Measurements from ENCODE around the gene VDAC2.
"Not testable (repeated sequence)": the region's sequence is repeated elsewhere in the genome, so short reads cannot be mapped to it uniquely, and the experiment has no call there.

The VDAC2 gene
- long read RNA-seq, donor 1, transcript VDAC2-203 (10 exons, 1,557 nt) = major isoform, 86 of 133 reads
- long read RNA-seq, donor 1, partial matches to known transcripts = 45 of 133 reads
- long read RNA-seq, donor 1, other reads (novel, unspliced or antisense) = 0 of 133 reads
- long read RNA-seq, donor 2, transcript VDAC2-203 (10 exons, 1,557 nt) = major isoform, 60 of 93 reads
- long read RNA-seq, donor 2, partial matches to known transcripts = 30 of 93 reads
- long read RNA-seq, donor 2, other reads (novel, unspliced or antisense) = 0 of 93 reads
- long read RNA-seq, donor 3, transcript VDAC2-203 (10 exons, 1,557 nt) = major isoform, 51 of 60 reads
- long read RNA-seq, donor 3, partial matches to known transcripts = 9 of 60 reads
- long read RNA-seq, donor 3, other reads (novel, unspliced or antisense) = 0 of 60 reads
- long read RNA-seq, donor 4, transcript VDAC2-203 (10 exons, 1,557 nt) = major isoform, 88 of 107 reads
- long read RNA-seq, donor 4, partial matches to known transcripts = 18 of 107 reads
- long read RNA-seq, donor 4, other reads (novel, unspliced or antisense) = 0 of 107 reads
- long read RNA-seq, donor 5, transcript VDAC2-203 (10 exons, 1,557 nt) = major isoform, 112 of 128 reads
- long read RNA-seq, donor 5, partial matches to known transcripts = 15 of 128 reads
- long read RNA-seq, donor 5, other reads (novel, unspliced or antisense) = 0 of 128 reads
- long read RNA-seq, donor 6, transcript VDAC2-203 (10 exons, 1,557 nt) = major isoform, 81 of 144 reads
- long read RNA-seq, donor 6, partial matches to known transcripts = 58 of 144 reads
- long read RNA-seq, donor 6, other reads (novel, unspliced or antisense) = 5 of 144 reads
- long read RNA-seq, donor 7, transcript VDAC2-203 (10 exons, 1,557 nt) = major isoform, 142 of 165 reads
- long read RNA-seq, donor 7, partial matches to known transcripts = 21 of 165 reads
- long read RNA-seq, donor 7, other reads (novel, unspliced or antisense) = 0 of 165 reads
- long read RNA-seq, donor 8, transcript VDAC2-203 (10 exons, 1,557 nt) = major isoform, 106 of 140 reads
- long read RNA-seq, donor 8, partial matches to known transcripts = 33 of 140 reads
- long read RNA-seq, donor 8, other reads (novel, unspliced or antisense) = 0 of 140 reads

GRCh38 chr10:75210282-75211006 lies at the start of gene VDAC2:
Gene VDAC2, plus strand, starts transcription at chr10:75210796. Its CDS starts 363 bp downstream, at chr10:75211159.
- DNase-seq = peak; percentile 100

GRCh38 chr10:75165684-75166622 lies 44.6 kb upstream of the VDAC2 start:
- no peak for DNase-seq

DNA sequence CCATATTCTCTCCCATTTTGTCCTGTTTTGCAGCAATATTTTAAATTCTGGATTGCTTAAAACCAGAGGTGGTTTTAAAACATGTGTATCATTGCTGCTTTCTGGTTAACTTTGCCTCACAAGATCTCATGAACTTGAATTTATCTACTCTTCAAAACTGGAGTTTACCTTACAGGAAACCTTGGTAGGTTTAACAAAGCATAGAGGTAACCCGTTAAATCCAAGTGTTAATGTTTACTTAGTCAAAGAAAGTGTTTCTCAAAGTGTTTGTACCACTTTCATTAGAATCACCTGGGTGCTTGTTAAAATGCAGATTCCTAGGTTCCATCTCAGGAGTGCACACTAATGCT lies 44.0 kb upstream of the VDAC2 start:
- DNase-seq = no peak

- DNase-seq = no peak
Observed at GRCh38 chr10:75168275-75168674, 42.3 kb upstream of the VDAC2 start.

DNA sequence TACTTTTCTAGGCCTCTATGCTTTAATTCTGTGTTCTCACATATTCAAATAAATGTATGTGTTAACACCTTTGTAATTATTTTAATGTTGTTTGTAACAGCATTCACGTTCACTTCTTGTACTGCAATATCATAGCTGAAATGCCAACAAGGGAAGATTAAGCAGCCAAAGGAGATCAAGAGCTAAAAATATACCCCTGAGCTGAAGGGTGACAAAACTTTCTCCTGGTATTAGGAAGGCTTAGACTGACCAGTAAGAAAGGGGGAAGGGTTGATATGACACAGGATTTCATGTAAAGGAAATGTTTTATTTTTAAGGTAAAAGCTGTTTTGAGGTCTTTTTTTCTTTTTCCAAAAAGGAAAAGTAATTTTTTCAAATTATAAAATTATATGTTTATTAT lies 40.4 kb upstream of the VDAC2 start:
- no peak for DNase-seq

GRCh38 chr10:75175046-75175445 lies 35.5 kb upstream of the VDAC2 start:
- no peak for DNase-seq

GRCh38 chr10:75176046-75176445 lies 34.5 kb upstream of the VDAC2 start:
- no peak for DNase-seq

GRCh38 chr10:75176736-75177135 lies 33.9 kb upstream of the VDAC2 start:
- DNase-seq = no peak

DNA sequence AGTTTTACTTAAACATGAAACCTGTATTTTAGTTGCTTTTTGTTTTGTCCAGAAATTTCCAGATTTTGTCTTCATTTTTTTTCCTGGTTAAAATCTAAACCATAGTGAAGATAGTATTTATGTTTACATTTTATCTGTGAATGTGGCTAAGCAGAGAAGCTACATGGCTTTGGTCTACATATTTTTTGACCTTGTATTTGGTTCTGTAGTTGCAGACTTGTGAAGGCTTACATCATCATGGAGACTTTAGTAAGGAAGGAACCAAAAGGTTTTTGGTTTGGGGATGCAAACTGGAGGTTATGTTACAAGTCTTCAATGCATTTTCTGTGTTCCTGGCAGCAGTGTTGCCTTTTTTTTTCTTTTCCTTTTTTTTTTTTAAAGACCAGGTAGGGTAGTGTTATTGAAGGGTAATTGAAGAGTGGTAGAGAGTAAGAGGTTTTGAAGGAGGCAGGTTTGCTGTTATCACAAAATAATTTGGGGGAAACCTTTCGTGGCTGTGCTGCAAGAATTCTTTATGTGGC lies 30.9 kb upstream of the VDAC2 start:
- DNase-seq = no peak

DNA sequence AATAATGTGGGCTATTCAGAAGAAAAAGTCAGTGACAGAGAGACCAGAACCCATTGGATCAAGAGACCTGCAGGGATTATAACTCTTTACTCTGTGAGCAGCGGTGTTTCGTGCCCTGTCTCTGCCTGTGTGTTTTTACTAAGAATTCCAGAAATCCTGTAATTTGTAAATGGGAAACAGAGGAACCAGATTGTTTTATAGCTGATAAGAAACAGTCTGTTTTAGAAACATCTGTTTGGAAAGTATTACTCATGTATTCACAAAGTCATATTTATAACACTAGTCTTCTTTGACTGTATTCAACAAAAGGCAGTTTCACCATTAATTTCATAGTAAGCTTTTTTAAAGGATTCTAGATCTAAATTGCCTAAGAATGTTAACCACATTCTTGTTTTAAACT lies 30.0 kb upstream of the VDAC2 start:
- DNase-seq = no peak

DNA sequence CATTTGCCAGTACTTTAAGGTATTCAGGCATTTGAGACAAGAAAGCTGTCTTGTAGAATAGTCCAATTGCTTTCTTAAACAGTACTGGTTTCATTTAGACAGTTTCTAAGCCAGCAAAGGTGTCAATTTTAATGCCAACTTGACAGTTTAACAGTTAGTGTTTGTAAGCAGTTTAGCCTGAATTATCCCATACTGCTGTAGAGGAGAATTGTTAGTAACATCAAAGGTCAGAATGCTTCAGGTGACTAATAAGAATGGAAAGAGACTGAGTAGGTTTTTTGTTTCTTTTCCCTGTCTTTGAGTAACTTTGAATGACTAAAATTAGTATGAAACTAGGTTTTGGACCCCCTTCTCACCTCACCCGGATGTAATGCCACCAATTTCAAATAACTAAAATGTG lies 29.5 kb upstream of the VDAC2 start:
- DNase-seq = no peak

DNA sequence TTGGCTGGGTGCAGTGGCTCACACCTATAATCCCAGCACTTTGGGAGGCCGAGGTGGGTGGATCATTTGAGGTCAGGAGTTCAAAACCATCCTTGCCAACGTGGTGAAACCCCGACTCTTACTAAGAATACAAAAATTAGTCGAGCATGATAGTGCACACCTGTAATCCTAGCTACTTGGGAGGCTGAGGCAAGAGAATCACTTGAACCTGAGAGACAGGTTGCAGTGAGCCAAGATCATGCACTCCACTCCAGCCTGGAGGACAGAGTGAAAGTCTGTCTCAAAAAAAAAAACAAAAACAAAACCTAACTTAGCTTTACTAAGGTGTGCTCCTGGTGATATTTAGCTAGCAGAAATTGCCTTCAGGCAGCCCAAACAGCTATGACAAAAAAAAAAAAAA lies 24.3 kb upstream of the VDAC2 start:
- no peak for DNase-seq

- DNase-seq = no peak
Observed at GRCh38 chr10:75187961-75188426, 22.6 kb upstream of the VDAC2 start.

- not testable (repeated sequence) for DNase-seq
Observed at GRCh38 chr10:75188522-75188921, 22.1 kb upstream of the VDAC2 start.

- no peak for DNase-seq
Observed at GRCh38 chr10:75189266-75190096, 21.1 kb upstream of the VDAC2 start.

- DNase-seq = no peak
Observed at GRCh38 chr10:75191821-75192568, 18.6 kb upstream of the VDAC2 start.

- DNase-seq = not testable (repeated sequence)
Observed at GRCh38 chr10:75194625-75195024, 16.0 kb upstream of the VDAC2 start.

- no peak for DNase-seq
Observed at GRCh38 chr10:75195035-75195763, 15.4 kb upstream of the VDAC2 start.
